Stimulated activated CD8-positive, alpha-beta memory T cell treated with anti-CD3 and anti-CD28 coated beads, Interleukin-4, amount 100 ng/mL, for 1 hour (primary cell): ENCODE measurements around the gene NOC2L.

Source experiments
- DNase-seq, 2 donors: peaks; one replicate each; pipeline ENCODE4 v3.0.0-alpha.2; 2020; ENCODE audit warnings: low read depth in 2 of 2, low spot score in 1 of 2

NOC2L gene

GRCh38 chr1:916173-917075 is 42.6 kb downstream of the NOC2L start:
- DNase-seq: no peak

GRCh38 chr1:915295-916172 is 43.5 kb downstream of the NOC2L start:
- DNase-seq: no peak

GRCh38 chr1:914891-915280 is 44.2 kb downstream of the NOC2L start:
- DNase-seq: no peak

- no peak for DNase-seq
Measured at GRCh38 chr1:914131-914890, 44.7 kb downstream of the NOC2L start.

DNA sequence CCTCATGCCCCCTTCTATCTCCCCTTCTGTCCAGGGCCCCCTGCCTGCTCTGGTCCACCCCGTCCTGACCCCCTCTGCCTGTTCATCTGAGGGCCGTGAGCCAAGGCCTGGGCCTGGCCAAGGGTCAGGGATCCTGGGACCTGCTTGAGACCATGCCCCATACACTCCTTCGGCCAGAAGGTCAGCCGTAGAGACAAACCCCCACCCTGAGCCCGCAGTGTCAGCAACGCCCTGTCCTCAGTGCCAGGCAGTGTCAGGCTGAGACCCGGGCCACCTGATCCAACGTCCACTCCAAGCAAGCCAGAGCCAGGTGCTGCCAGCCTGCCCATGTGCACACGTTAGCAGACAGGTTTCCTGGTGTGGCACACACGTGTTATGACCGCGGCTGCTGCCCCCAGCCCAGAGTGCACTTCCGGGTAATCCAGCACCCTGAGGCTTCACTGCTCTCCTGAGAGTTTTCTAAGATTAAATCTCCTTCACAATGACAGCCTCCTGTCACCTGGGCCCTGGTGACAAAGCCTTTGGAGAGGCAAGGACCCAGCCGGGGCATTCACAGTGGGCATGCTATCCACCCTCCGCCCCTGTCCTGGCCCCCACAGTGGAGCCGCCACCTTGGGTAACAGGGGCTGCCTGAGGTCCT is 45.4 kb downstream of the NOC2L start:
- DNase-seq: no peak

DNA sequence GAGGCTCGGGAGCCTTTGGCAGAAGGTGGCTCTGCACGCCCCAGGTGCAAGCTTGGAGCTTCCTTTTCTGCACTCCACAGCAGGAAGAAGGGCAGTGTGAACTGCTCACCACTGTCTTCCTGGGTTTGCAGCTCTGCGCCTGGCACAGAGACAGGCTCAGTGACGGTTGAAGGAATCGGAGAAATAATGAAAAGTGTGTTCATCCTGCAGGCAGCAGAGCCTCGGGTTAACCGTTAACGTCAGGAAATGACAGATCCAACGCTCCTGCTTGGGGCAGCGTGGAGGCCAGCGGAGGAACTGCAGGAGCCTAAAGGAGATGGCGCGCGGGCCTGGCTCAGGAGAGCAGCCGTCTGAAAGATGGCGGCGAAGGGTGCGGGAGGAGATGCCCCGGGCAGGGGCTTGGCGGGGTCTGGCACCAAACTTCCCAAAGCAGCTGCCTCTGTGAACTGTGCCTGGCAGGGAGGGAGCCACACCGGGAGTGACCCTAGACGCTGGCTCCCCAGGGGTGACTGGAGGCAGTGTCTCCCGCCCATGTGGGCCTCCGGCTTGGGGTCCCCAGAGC is 46.2 kb downstream of the NOC2L start:
- DNase-seq: no peak

DNA sequence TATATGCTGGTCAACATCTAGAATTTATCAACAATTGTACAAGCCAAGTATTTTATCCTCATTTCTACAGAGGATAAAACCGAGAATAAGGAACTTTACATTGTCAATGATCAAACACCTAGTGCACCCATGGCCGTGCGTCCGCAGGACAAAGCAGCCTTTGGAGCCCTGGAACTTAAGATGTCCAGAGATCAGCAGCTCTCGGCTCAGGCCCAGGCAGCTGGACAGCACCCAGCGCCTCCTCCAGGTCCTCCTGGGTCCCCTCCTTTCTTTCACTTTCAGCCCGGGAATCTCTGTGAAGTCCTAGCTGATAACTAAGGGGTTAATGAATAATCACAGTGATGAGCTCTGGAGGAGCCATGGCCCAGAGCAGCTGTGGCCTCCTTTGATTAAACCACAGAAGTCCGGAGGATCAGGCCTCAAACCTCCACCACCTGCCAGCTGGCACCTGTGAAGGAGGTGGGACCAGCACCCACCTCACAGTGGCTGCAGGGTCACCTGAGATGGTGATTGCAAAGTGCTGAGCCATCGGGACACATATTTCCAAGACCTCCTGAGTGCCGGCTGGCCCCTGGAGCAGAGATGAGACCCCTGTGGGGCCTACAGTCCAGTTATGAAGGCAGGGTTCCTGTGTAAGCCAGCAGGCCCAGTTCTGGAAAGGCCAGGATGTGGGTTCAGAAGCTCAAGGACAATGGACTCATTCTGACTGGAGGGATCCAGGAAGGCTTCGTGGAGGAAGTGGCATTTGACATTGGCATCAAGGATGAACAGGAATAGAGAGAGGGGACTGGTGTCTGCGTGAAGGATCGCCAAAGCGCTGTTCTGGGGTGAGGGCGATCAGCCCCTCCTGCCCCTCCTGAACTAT is 46.9 kb downstream of the NOC2L start:
- DNase-seq: no peak

GRCh38 chr1:910881-911721 is 48.0 kb downstream of the NOC2L start:
- no peak for DNase-seq

DNA sequence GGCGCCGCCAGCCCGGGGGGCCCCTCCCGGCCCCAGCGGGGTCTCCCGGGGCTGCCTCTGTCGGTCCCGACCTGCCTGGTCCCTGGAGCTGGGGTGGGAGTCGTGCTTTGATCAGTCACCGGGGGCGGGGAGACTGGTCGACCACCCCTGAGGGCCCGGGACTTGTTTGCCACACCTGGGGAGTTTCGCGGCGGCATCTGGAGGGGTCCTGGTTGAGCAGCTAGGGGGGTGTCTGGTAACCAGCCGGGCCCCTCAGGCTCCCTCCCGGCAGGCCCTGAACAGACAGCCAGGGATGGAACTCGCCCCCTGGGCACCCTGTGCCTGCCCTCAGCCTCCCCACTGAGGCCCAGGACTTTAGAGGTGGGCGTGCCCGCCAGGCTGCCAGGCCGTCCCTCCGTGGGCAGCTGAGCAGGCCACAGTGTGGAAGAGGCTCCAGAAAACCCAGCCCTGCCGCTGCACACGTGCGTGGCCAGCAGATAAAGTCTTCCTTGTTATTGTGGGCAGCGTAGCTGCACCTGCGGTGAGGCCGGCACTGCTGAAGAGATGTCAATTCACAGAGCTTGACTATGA is 48.7 kb downstream of the NOC2L start:
- no peak for DNase-seq

DNA sequence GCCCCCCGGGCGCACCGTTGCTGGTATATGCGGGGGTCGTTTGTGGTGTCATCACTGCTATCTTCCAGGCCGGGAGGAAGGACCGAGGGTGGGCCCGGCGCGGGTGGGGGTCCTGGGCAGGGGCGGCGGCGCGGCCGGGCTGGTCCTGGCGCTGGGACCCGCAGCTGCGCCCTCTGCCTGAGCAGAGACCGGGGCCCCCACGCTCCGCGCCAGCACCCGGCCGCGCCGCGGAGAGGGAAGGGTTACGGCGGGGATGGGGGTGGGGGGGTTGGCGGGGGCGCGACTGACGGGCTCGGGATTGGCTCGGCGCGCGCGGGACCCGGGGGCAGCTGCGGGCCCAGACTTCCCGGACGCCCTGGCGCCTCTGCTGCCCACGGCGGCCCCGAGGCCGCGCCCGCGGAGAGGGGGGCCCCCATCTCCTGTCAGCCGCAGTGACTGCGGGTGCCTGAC is 49.2 kb downstream of the NOC2L start:
- no peak for DNase-seq

DNA sequence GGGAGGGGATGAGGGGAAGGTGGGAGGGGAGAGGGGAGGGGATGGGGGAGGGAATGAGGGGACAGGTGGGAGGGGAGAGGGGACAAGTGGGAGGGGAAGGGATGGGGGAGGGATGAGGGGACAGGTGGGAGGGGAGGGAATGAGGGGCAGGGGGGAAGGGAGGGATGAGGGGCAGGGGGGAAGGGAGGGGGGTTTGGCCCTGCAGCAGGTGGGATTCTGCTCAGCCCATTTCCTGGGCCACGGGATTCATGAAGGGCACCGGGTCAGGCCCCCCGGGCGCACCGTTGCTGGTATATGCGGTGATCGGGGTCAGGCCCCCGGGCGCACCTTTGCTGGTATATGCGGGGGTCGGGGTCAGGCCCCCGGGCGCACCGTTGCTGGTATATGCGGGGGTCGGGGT is 50.4 kb downstream of the NOC2L start:
- DNase-seq: no peak

GRCh38 chr1:907611-908451 is 51.2 kb downstream of the NOC2L start:
- DNase-seq: no peak

DNA sequence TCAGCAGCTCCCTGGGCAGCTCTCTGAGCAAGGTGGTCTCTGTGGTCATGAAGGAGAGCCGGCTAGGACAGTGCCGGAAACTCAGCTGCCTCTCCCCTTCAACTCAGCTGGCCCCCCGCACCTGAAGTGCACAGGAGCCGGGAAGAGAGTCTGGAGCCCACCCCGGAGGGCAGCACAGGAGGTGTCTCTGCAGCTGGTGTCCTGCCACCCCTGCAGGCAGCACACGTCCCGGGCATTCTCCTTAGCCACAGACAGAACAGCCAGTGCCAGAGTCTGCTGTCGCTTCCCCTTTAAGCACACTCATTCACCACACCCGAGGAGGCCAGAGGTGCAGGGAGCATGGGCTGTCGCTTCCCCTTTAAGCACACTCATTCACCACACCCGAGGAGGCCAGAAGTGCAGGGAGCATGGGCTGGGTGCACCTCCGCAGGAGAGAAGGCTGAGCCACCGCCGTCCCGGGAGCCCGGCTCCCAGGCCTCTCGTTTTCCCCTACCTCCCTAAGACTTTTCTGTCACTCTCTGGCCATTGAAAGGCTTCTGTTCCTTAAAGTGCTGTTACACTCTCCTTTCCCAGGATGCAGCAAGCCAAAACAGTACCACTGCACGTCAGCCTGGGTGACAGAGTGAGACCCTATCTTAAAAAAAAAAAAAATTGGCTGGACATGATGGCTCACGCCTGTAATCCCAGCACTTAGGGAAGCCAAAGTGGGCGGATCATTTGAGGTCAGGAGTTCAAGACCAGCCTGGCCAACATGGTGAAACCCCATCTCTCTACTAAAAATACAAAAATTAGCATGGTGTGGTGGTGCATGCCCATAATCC is 52.2 kb downstream of the NOC2L start:
- DNase-seq: no peak

DNA sequence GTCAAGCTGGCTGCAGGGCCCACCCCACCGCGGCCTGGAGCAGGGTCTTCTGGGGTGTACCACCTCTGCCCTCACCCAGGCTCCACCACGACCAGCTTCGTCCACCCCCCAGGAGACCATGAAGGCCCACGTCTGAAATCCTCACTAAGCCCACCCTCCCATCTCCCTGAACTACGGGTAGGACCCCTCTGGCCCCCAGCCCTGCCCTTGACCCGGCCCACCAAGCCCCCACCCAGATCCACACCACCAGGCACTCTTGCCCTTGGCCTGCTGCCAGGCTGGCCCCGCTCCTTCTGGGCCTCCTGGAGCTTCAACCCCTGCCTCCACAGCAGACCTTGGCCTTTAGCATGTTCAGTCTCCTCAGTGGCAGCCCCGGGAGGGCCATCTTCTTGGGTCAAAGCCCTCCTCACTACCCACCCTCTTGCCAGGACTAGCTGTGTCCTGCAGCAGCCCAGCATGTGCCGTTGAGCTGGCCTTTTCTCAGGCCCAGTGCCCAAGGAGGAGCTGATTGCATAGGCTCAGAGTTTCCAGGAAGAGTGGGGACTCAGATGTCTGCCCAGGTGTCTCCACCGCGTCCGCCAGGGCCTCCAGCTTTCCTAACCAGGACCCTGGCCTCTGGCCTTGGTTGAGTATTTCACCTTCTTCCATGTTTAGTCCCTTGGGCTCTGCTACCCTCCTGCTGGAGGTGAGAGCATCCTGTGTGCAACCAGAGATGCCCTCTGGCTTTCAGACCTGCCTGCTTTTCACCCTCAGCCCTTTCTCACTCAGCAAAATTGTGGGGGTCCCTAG is 53.1 kb downstream of the NOC2L start:
- DNase-seq: no peak

- DNase-seq: no peak
Measured at GRCh38 chr1:905071-905749, 53.8 kb downstream of the NOC2L start.
